ENCODE data around the gene ELOVL5.

ELOVL5 gene

DNA sequence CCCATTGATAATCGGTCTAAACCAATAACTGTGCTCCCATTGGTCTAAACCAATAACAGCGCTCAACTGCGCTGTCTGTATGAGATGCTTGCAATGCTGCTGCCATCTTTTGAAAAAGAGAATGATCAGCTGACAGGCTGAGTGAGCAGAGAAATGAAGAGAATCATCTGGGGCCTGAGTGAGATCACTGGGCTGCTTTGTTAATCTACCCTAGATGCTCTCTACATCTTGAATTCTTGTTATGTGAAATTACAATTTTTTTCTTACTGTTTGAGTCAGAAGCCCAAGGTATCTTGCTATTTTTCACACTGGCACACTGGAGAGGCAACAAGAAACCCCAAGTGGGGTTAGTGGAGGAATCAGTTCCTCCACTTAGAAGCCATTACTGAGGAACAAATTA, 108.6 kb downstream of the ELOVL5 start:
- DNase-seq (ENCODE audit: low spot score) = no peak

GRCh38 chr6:53239526-53239925, 109.2 kb downstream of the ELOVL5 start:
- DNase-seq (ENCODE audit: low spot score) = no peak

GRCh38 chr6:53238311-53238710, 110.4 kb downstream of the ELOVL5 start:
- no peak for DNase-seq (ENCODE audit: low spot score)

- no peak for DNase-seq (ENCODE audit: low spot score)
Measured at GRCh38 chr6:53236241-53236640, 112.5 kb downstream of the ELOVL5 start.

GRCh38 chr6:53235508-53235907, 113.2 kb downstream of the ELOVL5 start:
- no peak for DNase-seq (ENCODE audit: low spot score)

DNA sequence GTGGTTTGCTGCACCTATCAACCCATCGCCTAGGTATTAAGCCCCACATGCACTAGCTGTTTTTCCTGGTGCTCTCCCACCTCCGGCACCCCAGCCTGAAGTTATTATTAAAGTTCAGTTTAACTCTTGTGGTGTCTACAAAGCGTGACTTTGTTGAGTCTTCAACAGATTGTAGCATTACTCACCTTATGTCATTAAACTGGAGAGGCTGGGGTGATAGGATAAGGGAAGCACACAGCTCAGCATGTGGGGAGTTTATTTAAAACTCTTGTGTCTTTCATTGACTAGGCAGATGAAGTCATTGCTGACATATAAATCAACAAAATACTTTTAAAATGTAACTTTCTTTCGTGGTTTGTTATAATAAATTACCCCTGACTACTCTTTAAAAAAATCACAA, 115.4 kb downstream of the ELOVL5 start:
- DNase-seq (ENCODE audit: low spot score) = no peak

GRCh38 chr6:53230775-53231467, 117.8 kb downstream of the ELOVL5 start:
- no peak for DNase-seq (ENCODE audit: low spot score)

DNA sequence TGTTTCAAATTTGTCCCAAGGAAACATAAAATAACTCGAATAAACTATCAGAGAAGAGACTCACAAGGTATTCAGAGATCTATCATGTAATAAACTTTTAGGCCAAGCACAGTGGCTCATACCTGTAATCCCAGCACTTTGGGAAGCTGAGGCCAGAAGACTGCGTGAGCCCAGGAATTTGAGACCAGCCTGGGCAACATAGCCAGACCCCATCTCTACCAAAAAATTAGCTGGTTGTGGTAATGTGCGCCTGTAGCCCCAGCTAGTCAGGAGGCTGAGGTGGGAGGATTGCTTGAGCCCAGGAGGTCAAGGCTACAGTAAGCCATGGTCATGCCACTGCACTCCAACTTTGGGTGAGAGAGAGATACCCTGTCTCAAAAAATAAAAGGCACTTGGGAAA, 120.9 kb downstream of the ELOVL5 start:
- DNase-seq (ENCODE audit: low spot score) = no peak

DNA sequence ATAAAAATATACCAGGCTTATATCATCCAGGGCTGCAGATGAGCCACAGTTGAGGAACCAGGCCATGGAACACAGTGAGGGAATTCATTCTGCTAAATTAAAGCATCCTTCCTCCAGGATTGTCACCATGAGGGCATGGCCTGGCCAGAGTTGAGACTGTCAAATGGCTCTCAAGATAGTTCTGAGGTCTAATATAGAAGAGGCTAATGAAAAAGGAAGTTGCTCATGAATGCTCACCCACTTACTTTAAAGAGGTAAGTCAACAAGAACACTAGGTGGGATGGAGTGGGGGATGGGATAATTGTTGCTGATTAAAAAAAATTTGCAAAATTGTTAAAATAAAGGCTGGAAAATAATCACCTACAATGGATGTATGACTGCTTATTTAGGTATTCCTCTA, 128.1 kb downstream of the ELOVL5 start:
- DNase-seq (ENCODE audit: low spot score) = no peak

Data from hematopoietic multipotent progenitor cell treated with erythropoietin and hydrocortisone succinate and interleukin-3 and kit ligand, for 15 days (in vitro differentiated cells).